ENCODE data around the gene VMP1.
"Not testable (repeated sequence)": the region's sequence is repeated elsewhere in the genome, so short reads cannot be mapped to it uniquely, and the experiment has no call there.

The VMP1 gene

DNA sequence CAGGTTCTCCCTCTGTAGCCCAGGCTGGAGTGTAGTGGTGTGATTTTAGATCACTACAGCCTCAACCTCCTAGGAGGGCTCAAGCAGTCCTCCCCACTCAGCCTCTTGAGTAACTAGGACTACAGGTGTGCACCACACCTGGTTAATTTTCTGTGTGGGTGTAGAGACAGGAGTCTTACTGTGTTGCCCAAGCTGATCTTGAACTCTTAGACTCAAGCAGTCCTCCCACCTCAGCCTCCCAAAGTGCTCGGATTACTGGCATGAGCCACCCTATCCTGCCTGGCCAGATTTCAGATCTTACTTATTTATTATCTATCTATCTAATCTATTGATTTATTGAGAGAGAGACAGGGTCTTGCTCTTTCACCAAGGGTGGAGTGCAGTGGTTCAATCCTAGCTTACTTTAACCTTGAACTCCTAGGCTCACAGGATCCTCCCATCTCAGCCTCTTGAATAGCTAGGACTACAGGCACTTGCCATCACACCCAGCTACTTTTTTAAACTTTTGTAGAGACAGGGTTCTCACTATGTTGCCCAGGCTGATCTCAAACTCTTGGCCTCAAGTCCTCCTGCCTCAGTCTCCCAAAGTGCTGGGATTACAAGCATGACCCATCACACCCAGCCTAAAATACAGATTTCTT, 123.5 kb downstream of the VMP1 start:
- H3K27ac ChIP-seq, result peak overlapping the region; percentile 98
- no peak for DNase-seq (ENCODE audit: low read depth, low spot score)

DNA sequence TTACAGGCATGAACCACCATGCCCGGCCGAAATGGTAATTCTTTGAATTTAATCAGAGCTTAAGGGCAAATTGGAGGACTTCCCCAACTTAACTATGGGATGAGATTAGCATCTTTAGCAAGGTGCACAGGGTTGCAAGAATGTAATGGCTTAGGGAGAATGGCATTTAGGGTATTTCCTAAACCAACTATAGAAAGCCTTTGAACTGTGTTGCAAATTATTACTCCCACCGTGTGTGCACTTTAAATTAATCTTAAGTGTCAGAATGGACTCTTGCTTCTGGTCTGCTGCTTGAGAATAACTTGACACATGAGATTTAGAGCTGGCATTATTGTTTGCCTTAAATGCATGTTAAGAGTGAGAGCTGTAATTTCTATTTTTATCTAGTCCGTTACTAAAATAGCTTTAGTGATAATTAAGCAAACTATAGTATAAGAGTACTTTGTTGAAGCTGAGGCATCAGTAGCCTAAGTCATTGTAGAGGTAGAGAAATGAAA, 125.5 kb downstream of the VMP1 start:
- no peak overlapping the region for H3K27ac ChIP-seq
- no peak for DNase-seq (ENCODE audit: low read depth, low spot score)

DNA sequence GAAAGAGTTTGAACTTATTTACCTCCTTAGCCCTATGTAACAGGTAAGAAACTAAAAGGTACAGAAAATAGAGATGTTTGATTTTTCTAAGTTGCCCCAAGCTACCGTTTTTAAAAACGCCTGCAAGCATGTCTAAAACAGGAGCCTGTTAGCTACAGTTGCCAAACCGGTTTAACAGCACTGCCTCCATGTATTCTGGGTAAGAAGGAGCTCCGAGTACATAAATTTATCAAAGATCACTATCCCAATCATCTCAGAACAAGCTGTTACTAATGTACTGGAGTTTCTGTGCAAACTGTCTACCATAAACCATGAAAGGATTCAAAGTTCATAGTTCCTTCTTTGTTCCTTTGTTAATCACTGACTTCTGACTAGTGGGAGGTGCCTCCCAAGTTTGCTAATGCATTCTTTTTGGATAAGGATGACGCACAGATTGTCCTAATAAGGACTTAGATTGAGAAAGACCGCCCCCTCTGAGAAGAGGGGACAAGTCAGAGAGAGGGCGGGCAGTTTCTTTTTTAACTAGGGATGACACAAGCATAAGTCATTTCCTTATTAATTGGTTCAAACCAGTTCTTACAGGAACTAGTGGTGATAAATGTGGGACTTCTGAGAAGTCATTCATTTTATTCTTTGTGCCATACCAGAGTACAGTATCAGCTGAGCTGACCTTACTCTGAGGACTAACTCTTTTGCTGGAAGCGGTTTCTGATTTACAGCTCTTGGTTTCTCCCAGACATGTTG, 130.0 kb downstream of the VMP1 start:
- peak; percentile 99 for DNase-seq (ENCODE audit: low read depth, low spot score)
- H3K27ac ChIP-seq, result peak overlapping the region; percentile 99

DNA sequence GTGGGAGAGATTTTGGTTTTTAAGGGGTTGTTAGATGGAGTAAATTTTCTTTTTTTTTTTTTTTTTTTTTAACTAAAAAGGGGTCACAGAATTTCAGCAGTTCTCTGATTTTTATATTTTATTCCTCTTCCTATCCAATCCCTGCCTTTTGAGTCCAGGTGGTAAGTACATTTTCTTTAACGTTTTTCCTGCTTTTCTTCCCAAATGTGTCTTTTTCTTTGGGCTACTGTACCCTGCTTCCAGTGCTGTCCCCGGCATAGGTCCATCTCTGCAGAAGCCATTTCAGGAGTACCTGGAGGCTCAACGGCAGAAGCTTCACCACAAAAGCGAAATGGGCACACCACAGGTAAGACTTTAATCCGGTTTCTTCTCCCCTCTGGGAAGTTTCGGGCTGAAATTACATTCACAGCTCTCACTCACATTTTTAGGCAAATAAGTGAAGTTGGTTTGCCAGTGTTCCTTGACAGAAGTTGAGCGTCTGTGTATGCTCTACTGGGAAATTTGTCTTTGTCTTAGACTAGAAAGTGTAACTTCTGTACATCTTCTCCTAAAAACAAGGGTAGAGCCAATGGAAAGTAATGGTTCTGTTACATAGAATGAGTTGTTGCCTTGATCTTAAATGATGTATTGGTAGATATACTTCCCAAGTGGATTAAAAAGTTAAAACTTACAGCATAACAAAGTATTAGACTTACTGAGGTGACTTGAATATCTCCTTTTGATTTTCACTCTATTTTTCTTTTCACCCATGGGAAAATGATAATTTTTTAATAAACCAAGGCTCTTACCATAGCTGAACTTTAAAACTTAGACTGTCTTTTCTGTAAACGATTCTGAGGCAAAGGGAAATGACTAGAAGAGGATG, 130.8 kb downstream of the VMP1 start:
- DNase-seq (ENCODE audit: low read depth, low spot score), result no peak
- peak overlapping the region; percentile 99 for H3K27ac ChIP-seq

DNA sequence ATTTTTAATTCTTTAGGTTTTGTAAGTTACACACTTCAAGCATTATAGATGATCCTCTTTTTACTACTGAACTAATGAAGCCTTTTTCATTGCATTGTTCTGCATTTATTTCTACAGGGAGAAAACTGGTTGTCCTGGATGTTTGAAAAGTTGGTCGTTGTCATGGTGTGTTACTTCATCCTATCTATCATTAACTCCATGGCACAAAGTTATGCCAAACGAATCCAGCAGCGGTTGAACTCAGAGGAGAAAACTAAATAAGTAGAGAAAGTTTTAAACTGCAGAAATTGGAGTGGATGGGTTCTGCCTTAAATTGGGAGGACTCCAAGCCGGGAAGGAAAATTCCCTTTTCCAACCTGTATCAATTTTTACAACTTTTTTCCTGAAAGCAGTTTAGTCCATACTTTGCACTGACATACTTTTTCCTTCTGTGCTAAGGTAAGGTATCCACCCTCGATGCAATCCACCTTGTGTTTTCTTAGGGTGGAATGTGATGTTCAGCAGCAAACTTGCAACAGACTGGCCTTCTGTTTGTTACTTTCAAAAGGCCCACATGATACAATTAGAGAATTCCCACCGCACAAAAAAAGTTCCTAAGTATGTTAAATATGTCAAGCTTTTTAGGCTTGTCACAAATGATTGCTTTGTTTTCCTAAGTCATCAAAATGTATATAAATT, 132.3 kb downstream of the VMP1 start:
- H3K27ac ChIP-seq, result peak overlapping the region; percentile 99
- DNase-seq (ENCODE audit: low read depth, low spot score), result no peak

DNA sequence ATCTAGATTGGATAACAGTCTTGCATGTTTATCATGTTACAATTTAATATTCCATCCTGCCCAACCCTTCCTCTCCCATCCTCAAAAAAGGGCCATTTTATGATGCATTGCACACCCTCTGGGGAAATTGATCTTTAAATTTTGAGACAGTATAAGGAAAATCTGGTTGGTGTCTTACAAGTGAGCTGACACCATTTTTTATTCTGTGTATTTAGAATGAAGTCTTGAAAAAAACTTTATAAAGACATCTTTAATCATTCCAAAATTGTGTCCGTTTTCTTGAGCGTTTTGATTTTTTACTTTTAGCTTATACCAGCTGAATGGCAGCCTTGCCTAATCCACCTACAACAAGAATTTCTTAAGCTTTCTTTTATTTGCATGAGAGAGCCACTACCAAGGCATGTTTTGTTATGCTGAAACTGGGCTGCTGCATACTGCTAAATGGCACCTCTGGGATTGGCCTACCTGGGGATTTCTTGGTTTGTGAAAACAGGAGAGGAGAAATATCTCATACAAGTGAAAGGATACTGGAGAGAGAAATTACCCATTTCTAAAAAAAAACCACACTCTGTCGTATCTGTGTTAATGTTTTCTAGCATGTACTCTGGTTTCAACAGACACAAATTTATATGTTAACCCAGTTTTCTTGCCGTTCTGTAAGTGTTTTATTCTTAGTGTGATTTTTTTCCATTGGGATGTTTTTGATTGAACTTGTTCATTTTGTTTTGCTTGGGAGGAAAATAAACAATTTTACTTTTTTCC, 133.1 kb downstream of the VMP1 start:
- peak overlapping the region; percentile 99 for H3K27ac ChIP-seq
- DNase-seq (ENCODE audit: low read depth, low spot score), result no peak

DNA sequence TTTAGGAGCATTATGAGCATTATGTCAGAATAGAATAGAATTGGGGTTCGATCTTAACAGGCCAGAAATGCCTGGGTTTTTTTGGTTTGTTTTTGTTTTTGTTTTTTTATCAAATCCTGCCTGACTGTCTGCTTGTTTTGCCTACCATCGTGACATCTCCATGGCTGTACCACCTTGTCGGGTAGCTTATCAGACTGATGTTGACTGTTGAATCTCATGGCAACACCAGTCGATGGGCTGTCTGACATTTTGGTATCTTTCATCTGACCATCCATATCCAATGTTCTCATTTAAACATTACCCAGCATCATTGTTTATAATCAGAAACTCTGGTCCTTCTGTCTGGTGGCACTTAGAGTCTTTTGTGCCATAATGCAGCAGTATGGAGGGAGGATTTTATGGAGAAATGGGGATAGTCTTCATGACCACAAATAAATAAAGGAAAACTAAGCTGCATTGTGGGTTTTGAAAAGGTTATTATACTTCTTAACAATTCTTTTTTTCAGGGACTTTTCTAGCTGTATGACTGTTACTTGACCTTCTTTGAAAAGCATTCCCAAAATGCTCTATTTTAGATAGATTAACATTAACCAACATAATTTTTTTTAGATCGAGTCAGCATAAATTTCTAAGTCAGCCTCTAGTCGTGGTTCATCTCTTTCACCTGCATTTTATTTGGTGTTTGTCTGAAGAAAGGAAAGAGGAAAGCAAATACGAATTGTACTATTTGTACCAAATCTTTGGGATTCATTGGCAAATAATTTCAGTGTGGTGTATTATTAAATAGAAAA, 133.8 kb downstream of the VMP1 start:
- H3K27ac ChIP-seq, result peak overlapping the region; percentile 99
- not testable (repeated sequence) for DNase-seq (ENCODE audit: low read depth, low spot score)

DNA sequence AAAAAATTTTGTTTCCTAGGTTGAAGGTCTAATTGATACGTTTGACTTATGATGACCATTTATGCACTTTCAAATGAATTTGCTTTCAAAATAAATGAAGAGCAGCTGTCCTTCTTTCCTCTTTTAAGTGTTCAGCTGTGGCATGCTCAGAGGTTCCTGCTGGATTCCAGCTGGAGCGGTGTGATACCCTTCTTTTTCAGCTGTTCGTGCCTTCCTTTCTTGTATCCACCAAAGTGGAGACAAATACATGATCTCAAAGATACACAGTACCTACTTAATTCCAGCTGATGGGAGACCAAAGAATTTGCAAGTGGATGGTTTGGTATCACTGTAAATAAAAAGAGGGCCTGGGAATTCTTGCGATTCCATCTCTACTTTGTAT, 134.4 kb downstream of the VMP1 start:
- not testable (repeated sequence) for DNase-seq (ENCODE audit: low read depth, low spot score)
- H3K27ac ChIP-seq, result peak overlapping the region; percentile 99

DNA sequence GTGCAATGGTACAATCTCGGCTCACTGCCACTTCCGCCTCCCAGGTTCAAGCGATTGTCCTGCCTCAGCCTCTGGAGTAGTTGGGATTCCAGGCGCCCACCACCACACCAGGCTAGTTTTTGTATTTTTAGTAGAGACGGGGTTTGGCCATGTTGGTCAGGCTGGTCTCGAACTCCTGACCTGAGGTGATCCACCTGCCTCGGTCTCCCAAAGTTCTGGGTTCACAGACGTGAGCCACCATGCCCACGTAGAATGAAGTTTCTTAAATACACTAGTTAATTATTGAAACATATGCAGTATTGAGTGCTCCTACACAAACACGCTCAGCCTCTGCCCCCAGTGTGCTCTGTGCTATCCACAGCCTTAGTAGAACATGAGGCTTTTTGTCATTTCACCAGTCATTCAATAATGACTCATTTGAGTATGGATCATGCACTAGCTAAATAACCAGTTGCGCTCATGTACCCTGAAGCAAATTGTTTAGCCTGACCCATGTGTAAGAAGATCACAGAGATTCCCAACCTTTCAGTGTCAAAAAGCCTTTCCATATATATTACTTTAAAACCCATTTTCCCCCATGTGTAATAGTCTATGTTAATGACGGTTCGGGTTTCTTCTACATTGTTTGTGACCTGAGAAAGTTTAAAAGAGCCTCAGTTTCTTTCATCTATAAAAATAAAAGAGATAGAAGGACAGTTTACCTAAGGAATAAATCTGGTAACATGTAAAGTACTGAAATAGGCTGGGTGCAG, 135.6 kb downstream of the VMP1 start:
- DNase-seq (ENCODE audit: low read depth, low spot score), result peak; percentile 99
- H3K27ac ChIP-seq, result peak overlapping the region; percentile 99

DNA sequence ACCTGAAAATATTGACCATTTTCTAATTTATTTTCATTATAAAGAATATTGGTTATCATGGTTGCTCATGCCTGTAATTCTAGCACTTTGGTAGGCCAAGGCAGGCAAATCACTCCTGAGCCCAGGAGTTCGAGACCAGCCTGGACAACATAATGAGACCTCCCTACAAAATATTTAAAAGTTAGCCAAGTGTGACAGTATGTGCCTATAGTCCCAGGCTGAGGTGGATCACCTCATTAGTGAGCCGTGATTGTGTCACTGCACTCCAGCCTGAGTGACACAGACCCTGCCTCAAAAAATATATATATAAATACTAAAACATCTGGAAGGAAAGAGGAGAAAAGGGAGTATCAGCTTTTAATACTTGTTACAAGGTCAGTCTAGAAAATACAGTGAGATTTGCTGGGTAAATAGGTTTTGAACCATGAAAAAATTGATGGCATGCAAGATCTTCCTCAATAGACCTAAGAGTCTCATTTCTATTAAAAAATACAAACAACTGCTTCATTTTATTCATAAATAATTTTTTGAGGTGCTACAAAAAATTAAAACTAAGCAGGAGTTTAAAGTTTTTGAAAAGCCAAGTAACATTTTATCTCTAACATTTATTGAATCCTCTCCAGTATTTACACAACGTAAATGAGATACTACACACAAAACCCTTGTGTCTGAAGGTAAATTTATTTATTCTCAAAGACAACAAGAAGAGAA, 137.6 kb downstream of the VMP1 start:
- peak overlapping the region; percentile 99 for H3K27ac ChIP-seq
- DNase-seq (ENCODE audit: low read depth, low spot score), result no peak

DNA sequence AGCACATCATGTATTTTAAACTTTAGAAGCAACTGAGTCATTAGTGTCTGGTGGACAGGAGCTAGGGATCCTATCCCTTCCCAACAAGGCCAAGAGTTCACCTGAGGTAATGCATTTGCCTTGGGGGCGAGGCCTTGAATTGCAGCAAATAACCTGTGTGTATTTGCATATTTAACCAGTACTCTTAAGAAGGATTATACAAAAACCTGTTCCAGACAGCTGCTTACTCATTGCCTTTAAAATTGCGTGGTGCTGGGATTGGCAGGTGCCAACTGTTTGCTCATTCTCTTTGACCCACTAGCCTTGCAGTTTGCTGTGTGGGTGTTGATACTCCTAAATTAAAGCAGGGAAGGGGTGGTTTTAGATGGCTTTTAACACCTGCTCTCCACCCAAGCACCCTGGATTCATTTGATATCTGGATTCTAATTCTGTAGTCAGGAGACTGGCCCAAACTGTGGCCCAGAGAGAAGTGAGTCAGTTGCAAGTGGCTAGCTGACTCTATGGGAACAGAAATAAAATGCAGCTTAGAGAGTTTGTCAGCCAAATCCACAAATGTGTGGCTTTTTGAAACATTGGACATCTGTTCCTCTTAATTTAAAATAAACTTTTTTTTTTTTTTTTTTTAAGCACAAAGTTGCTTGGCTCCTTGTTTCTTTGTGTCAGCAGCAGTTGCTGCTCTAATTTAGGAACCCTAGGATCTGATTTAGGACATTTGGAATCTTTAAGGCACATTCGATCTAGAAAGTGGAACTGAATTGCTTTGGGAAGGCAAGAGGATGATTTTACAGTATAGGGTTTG, 138.3 kb downstream of the VMP1 start:
- peak overlapping the region; percentile 99 for H3K27ac ChIP-seq
- peak; percentile 99 for DNase-seq (ENCODE audit: low read depth, low spot score)

DNA sequence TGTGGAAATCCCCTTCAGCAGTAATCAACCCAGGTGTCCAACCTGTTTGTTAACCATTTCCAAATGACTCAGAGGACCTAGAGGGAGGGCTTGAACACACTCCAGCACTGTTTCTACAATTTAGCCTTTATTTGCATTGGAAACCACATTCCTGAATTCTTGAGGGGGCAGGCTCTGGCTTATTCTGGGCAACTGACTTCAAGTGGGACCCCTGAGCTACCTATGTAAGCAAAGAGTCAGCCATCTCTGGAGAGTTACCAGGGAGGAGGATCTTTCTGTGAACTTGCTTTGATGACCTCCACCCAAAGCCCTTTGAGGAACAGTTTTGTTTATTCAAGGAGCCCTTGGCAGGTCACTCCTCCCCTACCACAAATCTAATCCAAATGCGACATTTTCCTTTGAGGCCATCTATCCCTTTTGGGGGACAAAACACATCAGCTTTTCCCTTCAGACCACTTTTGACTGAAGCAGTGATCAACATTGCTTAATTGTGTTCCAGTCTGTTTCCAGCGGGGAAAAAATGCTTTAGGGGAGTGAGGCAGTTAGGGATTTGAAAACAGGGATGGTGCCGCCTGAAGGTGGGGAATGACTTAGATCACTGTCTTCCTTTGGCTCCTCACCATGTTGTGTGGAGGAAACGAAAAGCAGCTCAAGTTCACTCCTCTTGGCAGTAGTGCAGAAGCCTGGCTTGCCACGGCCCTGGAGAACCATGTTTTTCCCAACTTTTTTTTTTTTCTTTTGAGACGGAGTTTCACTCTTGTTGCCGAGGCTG, 139.1 kb downstream of the VMP1 start:
- DNase-seq (ENCODE audit: low read depth, low spot score), result peak; percentile 91

DNA sequence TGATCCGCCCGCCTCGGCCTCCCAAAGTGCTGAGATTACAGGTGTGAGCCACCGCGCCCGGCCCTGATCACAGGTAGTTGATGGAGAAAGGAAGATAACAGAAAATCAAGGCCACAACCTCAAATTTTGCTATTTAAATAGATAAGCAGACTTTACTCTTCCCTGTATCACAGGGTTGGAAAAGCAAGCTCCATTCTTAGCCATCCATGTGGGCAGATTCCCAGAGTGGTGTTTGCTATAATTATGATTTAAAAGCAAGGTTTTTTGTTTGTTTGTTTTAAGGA, 140.9 kb downstream of the VMP1 start:
- no peak for DNase-seq (ENCODE audit: low read depth, low spot score)
- H3K27ac ChIP-seq, result peak overlapping the region; percentile 99

More for the DNA sequence above, 139.1 kb downstream of the VMP1 start:
- H3K27ac ChIP-seq, result peak overlapping the region; percentile 99

DNA sequence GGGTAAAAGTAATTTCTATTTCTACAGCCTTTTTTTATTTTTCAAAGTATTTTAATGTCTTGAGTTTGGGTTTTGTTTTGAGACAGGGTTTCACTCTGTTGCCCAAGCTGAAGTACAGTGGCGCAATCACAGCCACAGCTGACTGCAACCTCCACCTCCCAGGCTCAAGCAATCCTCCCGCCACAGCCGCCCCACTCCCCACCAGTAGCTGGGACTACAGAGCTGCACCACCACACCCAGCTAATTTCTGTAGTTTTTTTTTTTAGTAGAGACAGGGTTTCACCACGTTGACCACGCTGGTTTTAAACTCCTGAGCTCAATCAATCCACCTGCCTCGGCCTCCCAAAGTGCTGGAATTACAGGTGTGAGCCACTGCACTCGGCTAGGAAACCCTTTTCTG, 141.3 kb downstream of the VMP1 start:
- DNase-seq (ENCODE audit: low read depth, low spot score), result no peak
- H3K27ac ChIP-seq, result peak overlapping the region; percentile 99

DNA sequence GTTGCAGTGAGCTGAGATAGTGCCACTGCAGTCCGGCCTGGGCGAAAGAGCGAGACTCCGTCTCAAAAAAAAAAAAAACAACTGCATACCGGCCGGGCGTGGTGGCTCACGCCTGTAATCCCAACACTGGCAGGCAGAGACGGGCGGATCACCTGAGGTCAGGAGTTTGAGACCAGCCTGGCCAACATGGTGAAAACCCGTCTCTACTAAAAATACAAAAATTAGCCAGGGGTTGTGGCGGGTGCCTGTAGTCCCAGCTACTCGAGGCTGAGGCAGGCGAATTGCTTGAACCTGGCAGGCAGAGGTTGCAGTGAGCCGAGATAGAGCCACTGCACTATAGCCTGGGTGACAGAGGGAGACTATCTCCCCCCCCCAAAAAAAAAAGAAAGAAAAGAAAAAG, 142.9 kb downstream of the VMP1 start:
- DNase-seq (ENCODE audit: low read depth, low spot score), result not testable (repeated sequence)

More for the DNA sequence above, 142.9 kb downstream of the VMP1 start:
- H3K27ac ChIP-seq, result not testable (repeated sequence)
